ENCODE data around the gene UNC13B. TPM values are rescaled to one million over a fixed set of nuclear protein-coding genes. Genes with fewer than 3 reads are reported as not detected.
A peak's percentile ranks its signal among the peaks of the same experiment; 100 is the strongest.

The UNC13B gene
- total RNA-seq, 1 experiment from 2014 or later = 17.6 TPM

DNA sequence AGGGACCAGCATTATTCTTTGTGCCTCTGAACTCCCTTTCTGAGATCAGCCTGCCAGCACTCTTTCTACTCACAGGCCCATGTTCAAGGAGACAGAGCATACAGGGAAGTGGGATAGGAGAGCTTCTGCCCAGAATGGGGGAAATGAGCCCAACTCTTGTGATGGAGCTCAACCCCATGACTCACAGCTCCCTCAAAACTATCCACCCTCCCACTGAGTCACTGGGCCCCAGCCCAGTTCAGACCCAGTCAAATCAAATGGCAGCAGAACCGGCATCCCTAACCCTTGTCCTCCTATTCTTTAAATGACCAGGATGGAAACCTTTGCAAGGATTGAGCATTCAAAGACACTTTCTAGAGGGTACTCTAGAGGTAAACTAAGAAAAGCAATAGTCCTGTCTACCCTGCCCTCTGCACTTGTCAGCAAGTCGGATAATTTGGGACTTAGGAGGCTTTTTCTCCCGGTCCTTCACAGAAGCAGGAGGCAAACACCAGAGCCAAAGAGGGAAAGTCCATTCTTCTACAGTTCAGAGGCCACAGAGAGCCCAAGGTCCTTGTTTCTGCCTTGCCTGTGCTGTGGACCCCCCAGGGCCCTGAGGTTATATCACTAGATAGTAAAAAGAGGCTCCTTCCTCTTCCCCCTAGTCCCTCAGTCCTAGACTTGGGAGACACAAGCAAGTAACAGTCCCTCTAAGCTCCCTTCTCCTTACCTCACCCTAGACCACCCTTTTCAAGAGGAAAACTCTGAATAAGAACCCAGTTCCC is 49.4 kb upstream of the UNC13B start:
- Histone ChIP-seq H3K36me3 (ENCODE audit: control insufficient read depth in 1 of 2, insufficient read depth in 2 of 2, low read length in 2 of 2) (no peaks in the 10 kb centered on the region), H3K4me3 (replicated peaks in 1 of 2; ENCODE audit: low read depth in 1 of 2, low read length in 2 of 2) (peak overlapping the region in 1 of 2 experiments; percentile 44; a peak in 2 of 4 replicates), H3K27ac (ENCODE audit: low read depth, low read length) (peak overlapping the region; percentile 54), H3K9ac (ENCODE audit: low read length) (peak overlapping the region; percentile 35), H2AFZ (ENCODE audit: low read depth, low read length, poor library complexity, severe bottlenecking) (no peak overlapping the region), H3K27me3 (ENCODE audit: insufficient read depth, low read length) (no peaks in the 10 kb centered on the region), H3K9me3 (ENCODE audit: control insufficient read depth in 1 of 2, insufficient read depth in 1 of 2, low read depth in 1 of 2, low read length in 2 of 2) (no peaks in the 10 kb centered on the region), H3K79me2 (ENCODE audit: insufficient read depth, low read length) (no peaks in the 10 kb centered on the region), H4K20me1 (ENCODE audit: insufficient read depth) (no peaks in the 10 kb centered on the region), H3K9me2 (ENCODE audit: insufficient read depth) (no peaks in the 10 kb centered on the region), H3K4me1 (ENCODE audit: control insufficient read depth in 1 of 2, insufficient read depth in 2 of 2, low read length in 2 of 2) (peaks cover 40 to 71% of the 10 kb centered on the region in 2 experiments), H3K4me2 (ENCODE audit: low read length) (peak overlapping the region; percentile 73)
- ATAC-seq = no peak
- intact Hi-C loops (cut with micrococcal nuclease) = loop anchor here (10.0 kb wide), 1 partner anchor 542 kb away; the partner anchor contains the start of genes CCDC107, RMRP and SIT1
- ChIA-PET CTCF (interaction anchor here (1.1 to 2.0 kb wide), 3 partner anchors 17 to 491 kb away, joined by 3 to 7 read pairs (median 4); no protein-coding TSS in a partner anchor), RAD21 (ENCODE audit: low non-redundant PET in 1 of 2, low total read pairs in 2 of 2, uncharacterized antibody in 2 of 2, unreplicated experiment in 2 of 2) (no interaction called here), POLR2A (interaction anchor here (2.0 kb wide), 1 partner anchor 9 kb away, joined by 11 read pairs; the partner anchor contains the start of gene STOML2)
- TF ChIP-seq SP1 (IDR thresholded peaks at IDR 0.05; ENCODE audit: low read depth) (no peak), EGR1 (IDR thresholded peaks at IDR 0.05; ENCODE audit: low read depth) (no peak), POLR2A (IDR thresholded peaks at IDR 0.05; ENCODE audit: borderline replicate concordance, extremely low read depth, insufficient read depth, insufficient read length) (no peak), SIN3A (IDR thresholded peaks at IDR 0.05; ENCODE audit: low read depth) (no peak), CEBPB (IDR thresholded peaks at IDR 0.05; ENCODE audit: low read depth) (no peak), RAD21 (IDR thresholded peaks at IDR 0.05; ENCODE audit: low read depth) (no peak), TCF7L2 (IDR thresholded peaks at IDR 0.05; ENCODE audit: borderline replicate concordance, extremely low read depth, insufficient read depth, insufficient read length) (no peak), EZH2 (IDR thresholded peaks at IDR 0.05) (no peak), SRF (IDR thresholded peaks at IDR 0.05; ENCODE audit: low read depth) (no peak), ZFX (IDR thresholded peaks at IDR 0.05) (no peak), YY1 (IDR thresholded peaks at IDR 0.05; ENCODE audit: extremely low read depth, insufficient replicate concordance, low read depth, low read length) (no peak), JUND (IDR thresholded peaks at IDR 0.05) (no peak), ELF1 (IDR thresholded peaks at IDR 0.05; ENCODE audit: borderline replicate concordance, low read depth) (no peak), FOSL1 (IDR thresholded peaks at IDR 0.05; ENCODE audit: low read depth) (no peak), CBX3 (IDR thresholded peaks at IDR 0.05; ENCODE audit: low read depth) (no peak), POLR2AphosphoS5 (IDR thresholded peaks at IDR 0.05; ENCODE audit: low read depth, low read length) (no peak)
- TF ChIP-seq, protein P1, sequence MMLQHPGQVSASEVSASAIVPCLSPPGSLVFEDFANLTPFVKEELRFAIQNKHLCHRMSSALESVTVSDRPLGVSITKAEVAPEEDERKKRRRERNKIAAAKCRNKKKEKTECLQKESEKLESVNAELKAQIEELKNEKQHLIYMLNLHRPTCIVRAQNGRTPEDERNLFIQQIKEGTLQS (IDR thresholded peaks at IDR 0.05) = no peak
- TF ChIP-seq, protein P2, sequence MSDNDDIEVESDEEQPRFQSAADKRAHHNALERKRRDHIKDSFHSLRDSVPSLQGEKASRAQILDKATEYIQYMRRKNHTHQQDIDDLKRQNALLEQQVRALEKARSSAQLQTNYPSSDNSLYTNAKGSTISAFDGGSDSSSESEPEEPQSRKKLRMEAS (IDR thresholded peaks at IDR 0.05) = no peak
- TF ChIP-seq, protein P3, sequence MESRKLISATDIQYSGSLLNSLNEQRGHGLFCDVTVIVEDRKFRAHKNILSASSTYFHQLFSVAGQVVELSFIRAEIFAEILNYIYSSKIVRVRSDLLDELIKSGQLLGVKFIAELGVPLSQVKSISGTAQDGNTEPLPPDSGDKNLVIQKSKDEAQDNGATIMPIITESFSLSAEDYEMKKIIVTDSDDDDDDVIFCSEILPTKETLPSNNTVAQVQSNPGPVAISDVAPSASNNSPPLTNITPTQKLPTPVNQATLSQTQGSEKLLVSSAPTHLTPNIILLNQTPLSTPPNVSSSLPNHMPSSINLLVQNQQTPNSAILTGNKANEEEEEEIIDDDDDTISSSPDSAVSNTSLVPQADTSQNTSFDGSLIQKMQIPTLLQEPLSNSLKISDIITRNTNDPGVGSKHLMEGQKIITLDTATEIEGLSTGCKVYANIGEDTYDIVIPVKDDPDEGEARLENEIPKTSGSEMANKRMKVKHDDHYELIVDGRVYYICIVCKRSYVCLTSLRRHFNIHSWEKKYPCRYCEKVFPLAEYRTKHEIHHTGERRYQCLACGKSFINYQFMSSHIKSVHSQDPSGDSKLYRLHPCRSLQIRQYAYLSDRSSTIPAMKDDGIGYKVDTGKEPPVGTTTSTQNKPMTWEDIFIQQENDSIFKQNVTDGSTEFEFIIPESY (IDR thresholded peaks at IDR 0.05; ENCODE audit: extremely low read depth, insufficient replicate concordance, low read length) = no peak
- no TSS peak for BruUV-seq (replicated peaks)
- DNase-seq (ENCODE audit: low read depth, low spot score) = no peak
